ENCODE results near the gene ITGBL1. TPM values are rescaled to one million over a fixed set of nuclear protein-coding genes. Genes with fewer than 3 reads are reported as not detected.

ITGBL1 gene
- total and polyA plus RNA-seq, 7 donors, result 0.44 to 5.7 (median 1.7) TPM

DNA sequence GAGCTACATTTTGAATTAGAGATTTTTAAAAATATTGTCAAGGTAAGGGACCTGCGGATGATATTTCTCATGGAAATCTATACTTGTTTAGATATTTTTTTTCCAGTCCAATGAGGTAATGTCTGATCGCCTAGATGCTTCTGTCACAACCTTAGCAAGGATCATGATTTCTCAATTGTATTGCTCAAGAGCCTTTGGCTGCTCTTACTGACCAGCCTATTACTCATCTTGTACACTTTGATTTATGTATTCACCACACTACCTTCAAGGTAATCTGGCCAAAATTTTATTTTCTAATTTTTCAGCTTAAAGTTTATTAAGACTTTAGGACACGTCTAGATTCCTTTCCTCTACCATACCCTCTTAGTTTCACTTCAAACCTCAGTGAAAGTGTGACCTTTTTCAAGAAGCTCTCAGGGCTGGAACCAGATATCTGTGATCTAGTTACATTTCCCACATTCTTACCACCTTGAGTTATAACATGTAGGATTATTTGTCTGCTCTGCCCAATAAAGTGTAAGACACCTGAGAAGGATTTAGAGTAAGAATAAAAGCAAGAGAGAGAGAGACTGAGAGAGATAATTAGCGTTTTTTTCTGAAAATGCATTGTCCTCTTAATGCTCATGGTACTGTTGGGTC, 197.1 kb downstream of the ITGBL1 start:
- 45 to 52% (median 47%) methylated on average over 4 of the region's 4 CpGs for WGBS, 3 donors

DNA sequence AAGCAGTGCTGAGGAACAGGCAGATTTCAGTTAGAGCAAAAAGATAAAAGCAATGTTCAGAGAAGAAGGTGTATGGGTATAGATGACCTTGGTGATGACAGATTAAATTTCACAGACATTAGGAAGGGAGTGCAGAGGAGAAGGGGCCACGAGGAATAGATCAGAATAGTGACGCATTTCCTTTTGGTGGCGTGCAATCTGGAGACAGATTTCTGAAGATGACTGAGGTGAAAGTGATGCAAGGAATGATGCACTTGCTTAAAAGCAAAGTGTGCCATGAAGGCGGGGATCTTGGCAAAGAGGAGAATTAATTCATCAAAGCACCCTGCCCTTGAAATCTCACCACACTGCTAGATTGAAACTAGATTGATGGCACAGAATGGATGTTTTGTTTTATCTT, 202.4 kb downstream of the ITGBL1 start:
- Histone ChIP-seq H3K27ac (no peak overlapping the region), H3K27me3 (ENCODE audit: insufficient read depth in 3 of 3, low read length in 2 of 3) (no peaks in the 10 kb centered on the region), H3K4me1 (no peaks in the 10 kb centered on the region), H3K36me3 (ENCODE audit: insufficient read depth in 1 of 2, low read depth in 1 of 2) (no peaks in the 10 kb centered on the region), H3K9me3 (no peaks in the 10 kb centered on the region), H3K4me3 (no peak overlapping the region)
- intact Hi-C loops (cut with DNase I), result no loop called here
- no peak for ATAC-seq
- TF ChIP-seq, protein P1, sequence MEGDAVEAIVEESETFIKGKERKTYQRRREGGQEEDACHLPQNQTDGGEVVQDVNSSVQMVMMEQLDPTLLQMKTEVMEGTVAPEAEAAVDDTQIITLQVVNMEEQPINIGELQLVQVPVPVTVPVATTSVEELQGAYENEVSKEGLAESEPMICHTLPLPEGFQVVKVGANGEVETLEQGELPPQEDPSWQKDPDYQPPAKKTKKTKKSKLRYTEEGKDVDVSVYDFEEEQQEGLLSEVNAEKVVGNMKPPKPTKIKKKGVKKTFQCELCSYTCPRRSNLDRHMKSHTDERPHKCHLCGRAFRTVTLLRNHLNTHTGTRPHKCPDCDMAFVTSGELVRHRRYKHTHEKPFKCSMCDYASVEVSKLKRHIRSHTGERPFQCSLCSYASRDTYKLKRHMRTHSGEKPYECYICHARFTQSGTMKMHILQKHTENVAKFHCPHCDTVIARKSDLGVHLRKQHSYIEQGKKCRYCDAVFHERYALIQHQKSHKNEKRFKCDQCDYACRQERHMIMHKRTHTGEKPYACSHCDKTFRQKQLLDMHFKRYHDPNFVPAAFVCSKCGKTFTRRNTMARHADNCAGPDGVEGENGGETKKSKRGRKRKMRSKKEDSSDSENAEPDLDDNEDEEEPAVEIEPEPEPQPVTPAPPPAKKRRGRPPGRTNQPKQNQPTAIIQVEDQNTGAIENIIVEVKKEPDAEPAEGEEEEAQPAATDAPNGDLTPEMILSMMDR (IDR thresholded peaks at IDR 0.05), result no peak
- 81 to 91% (median 85%) methylated on average over 4 of the region's 4 CpGs for WGBS, 3 donors
- no peak for DNase-seq

More for the DNA sequence above, 197.1 kb downstream of the ITGBL1 start:
- H3K4me1 ChIP-seq, result no peaks in the 10 kb centered on the region
- H3K27me3 ChIP-seq (ENCODE audit: insufficient read depth in 3 of 3, low read length in 2 of 3), result no peaks in the 10 kb centered on the region
- TF ChIP-seq, protein P1 (IDR thresholded peaks at IDR 0.05), result no peak
- ATAC-seq (peak in 3 of 4 donors; percentile 36 to 68 (median 61)), DNase-seq (no peak)
- no peaks in the 10 kb centered on the region for H3K36me3 ChIP-seq (ENCODE audit: insufficient read depth in 1 of 2, low read depth in 1 of 2)
- H3K9me3 ChIP-seq, result no peaks in the 10 kb centered on the region
- intact Hi-C loops (cut with DNase I), result no loop called here
- no peak overlapping the region for H3K27ac ChIP-seq
- H3K4me3 ChIP-seq, result no peak overlapping the region

DNA sequence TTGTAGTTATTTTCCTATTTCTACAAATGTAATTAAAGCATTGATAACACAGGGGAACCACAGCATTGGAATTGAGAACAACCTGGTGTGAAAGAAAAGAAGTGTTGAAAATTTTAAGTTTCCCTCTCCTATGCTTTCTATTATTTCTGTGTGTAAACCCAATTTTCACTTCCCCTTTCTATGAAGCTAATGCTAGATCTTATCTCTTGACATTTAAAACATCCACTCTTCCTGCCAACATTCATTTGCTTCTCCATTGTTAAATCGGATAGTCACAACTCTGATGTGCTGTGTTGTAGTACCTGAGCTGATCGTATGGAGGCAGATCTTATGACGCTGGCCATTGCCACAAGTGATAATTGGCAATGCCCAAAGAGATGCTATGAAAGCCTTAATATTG, 203.0 kb downstream of the ITGBL1 start:
- intact Hi-C loops (cut with DNase I), result no loop called here
- WGBS, 3 donors, result 85 to 92% (median 90%) methylated on average over 3 of the region's 3 CpGs
- Histone ChIP-seq H3K4me3 (no peak overlapping the region), H3K9me3 (no peaks in the 10 kb centered on the region), H3K27ac (no peak overlapping the region), H3K4me1 (no peaks in the 10 kb centered on the region), H3K27me3 (ENCODE audit: insufficient read depth in 3 of 3, low read length in 2 of 3) (no peaks in the 10 kb centered on the region), H3K36me3 (ENCODE audit: insufficient read depth in 1 of 2, low read depth in 1 of 2) (no peaks in the 10 kb centered on the region)
- TF ChIP-seq, protein P1 (IDR thresholded peaks at IDR 0.05), result no peak
- no peak for ATAC-seq
- no peak for DNase-seq

DNA sequence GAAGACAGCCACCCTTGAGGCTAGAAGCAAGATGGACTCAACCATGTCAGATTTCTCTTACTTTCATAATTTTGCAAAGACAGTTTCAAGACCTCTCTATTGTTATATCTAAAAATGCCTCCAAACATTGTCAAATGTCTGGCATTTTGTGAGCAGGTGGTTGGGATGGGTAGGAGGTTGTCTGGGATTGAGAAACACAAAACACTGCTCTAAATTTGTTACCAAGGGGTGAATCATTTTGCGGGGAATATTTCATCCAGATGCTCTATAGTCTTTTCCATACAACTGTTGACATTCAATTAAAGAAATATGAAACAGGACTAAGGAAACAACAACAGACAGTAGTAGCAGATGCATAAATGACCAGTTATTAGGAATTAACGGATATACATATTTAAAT, 208.2 kb downstream of the ITGBL1 start:
- no peak for ATAC-seq
- intact Hi-C loops (cut with DNase I), result no loop called here
- Histone ChIP-seq H3K36me3 (ENCODE audit: insufficient read depth in 1 of 2, low read depth in 1 of 2) (no peaks in the 10 kb centered on the region), H3K4me3 (no peak overlapping the region), H3K27ac (no peak overlapping the region), H3K4me1 (no peaks in the 10 kb centered on the region), H3K9me3 (no peaks in the 10 kb centered on the region), H3K27me3 (ENCODE audit: insufficient read depth in 3 of 3, low read length in 2 of 3) (no peaks in the 10 kb centered on the region)
- DNase-seq, result no peak
- TF ChIP-seq, protein P1 (IDR thresholded peaks at IDR 0.05), result no peak
- 90 to 91% (median 90%) methylated on average over 2 of the region's 2 CpGs for WGBS, 3 donors

DNA sequence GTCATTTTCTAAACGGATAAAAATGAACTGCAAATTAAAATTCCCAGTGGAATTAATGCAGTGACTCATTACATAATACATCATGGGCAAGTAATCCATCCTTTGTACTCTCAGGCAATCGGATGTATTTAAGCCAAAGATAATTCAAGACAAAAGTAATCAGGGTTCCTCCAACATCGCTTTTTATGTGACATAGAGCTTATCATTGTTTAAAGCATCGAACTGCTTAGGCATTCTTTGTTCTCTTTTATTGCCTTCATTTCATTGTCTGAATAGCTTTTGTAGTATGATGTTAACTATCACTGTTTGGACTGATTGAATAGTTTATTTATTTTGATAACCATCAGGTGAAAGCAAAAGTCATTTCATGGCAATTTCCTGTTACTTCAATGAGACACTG, 209.4 kb downstream of the ITGBL1 start:
- Histone ChIP-seq H3K27ac (no peak overlapping the region), H3K36me3 (ENCODE audit: insufficient read depth in 1 of 2, low read depth in 1 of 2) (no peaks in the 10 kb centered on the region), H3K4me1 (no peaks in the 10 kb centered on the region), H3K4me3 (no peak overlapping the region), H3K9me3 (no peaks in the 10 kb centered on the region), H3K27me3 (ENCODE audit: insufficient read depth in 3 of 3, low read length in 2 of 3) (no peaks in the 10 kb centered on the region)
- no peak for DNase-seq
- no peak for ATAC-seq
- WGBS, 3 donors, result 40 to 73% (median 44%) methylated on average over 4 of the region's 4 CpGs
- TF ChIP-seq, protein P1 (IDR thresholded peaks at IDR 0.05), result no peak
- intact Hi-C loops (cut with DNase I), result no loop called here
